Neural crest cell (in vitro differentiated cells): ENCODE data around the gene SLC14A1. TPM values are rescaled to one million over a fixed set of nuclear protein-coding genes. Genes with fewer than 3 reads are reported as not detected.
A peak's percentile ranks its signal among the peaks of the same experiment; 100 is the strongest.

Experiments
- DNase-seq: peaks from one replicate; pipeline ENCODE4 v3.0.0; 2021; ENCODE audit warnings: low read depth, mixed read lengths, low spot score
- H3K27ac Mint-ChIP-seq: one replicate; pipeline ENCODE4 v1.8.0; 2021; ENCODE audit warnings: mild to moderate bottlenecking, mixed read lengths; ENCODE audit not compliant: unreplicated experiment
- H3K27me3 Mint-ChIP-seq: 2 replicates; pipeline ENCODE4 v1.8.0; 2021; ENCODE audit warnings: low read depth, mild to moderate bottlenecking, mixed read lengths
- H3K36me3 Mint-ChIP-seq: 2 replicates; pipeline ENCODE4 v1.8.0; 2021; ENCODE audit warnings: low read depth, mild to moderate bottlenecking, mixed read lengths
- H3K4me1 Mint-ChIP-seq: 2 replicates; pipeline ENCODE4 v1.8.0; 2021; ENCODE audit warnings: mixed read lengths
- H3K4me3 Mint-ChIP-seq: one replicate; pipeline ENCODE4 v1.8.0; 2021; ENCODE audit warnings: mild to moderate bottlenecking, mixed read lengths
- H3K9me3 Mint-ChIP-seq: 2 replicates; pipeline ENCODE4 v1.8.0; 2021; ENCODE audit warnings: mixed read lengths
- CTCF ChIP-seq: fragments of 200-600 bp; sonication (generic); conservative IDR thresholded peaks from 2 replicates; pipeline ENCODE4 v1.5.0; 2021; ENCODE audit warnings: antibody characterized with exemption, mild to moderate bottlenecking
- total RNA-seq: library from RNA; stranded (reverse); gene quantifications from 2 replicates; pipeline ENCODE4 v1.2.1, GENCODE V29; 2021

Gene SLC14A1
- total RNA-seq, 1 donor from 2014 or later = not detected

GRCh38 chr18:45728336-45729010 lies 4.5 kb downstream of the SLC14A1 start:
- Mint-ChIP-seq H3K9me3 (no peaks in the 10 kb centered on the region), H3K27me3 (peaks cover 5% of the 10 kb centered on the region), H3K4me1 (peaks cover 7% of the 10 kb centered on the region), H3K4me3 (no peak overlapping the region), H3K36me3 (no peaks in the 10 kb centered on the region), H3K27ac (no peak overlapping the region)
- no peak for DNase-seq
- no peak for TF ChIP-seq CTCF

DNA sequence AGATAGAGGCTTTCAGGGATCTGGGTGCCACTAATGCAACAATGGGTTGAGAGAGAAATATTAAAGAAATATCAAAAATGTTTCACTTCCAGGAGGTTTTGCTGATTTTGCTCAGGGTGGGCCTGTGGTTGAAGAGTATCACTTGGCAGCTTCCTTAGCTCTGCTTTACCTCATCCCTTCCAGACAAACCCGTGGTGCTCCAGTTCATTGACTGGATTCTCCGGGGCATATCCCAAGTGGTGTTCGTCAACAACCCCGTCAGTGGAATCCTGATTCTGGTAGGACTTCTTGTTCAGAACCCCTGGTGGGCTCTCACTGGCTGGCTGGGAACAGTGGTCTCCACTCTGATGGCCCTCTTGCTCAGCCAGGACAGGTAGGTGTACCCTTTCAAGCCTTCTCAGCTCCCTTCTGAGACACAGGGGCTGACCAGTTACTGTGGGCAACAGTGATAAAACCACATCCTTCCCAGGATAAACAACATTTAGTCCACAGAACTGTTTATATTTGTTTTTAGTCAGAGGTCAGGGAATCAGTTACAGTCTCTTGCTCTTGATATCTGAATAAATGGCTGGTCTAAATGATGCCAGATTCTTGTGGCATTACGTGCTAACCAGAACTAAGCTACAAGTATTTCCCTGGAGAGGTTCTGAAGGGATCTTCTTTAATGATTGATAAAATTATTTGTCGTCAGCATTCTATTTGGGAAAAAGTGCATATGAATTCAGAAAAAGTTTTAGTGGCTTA lies 7.0 kb downstream of the SLC14A1 start:
- Mint-ChIP-seq H3K36me3 (no peaks in the 10 kb centered on the region), H3K27ac (peak overlapping the region; percentile 16)
- DNase-seq = no peak

DNA sequence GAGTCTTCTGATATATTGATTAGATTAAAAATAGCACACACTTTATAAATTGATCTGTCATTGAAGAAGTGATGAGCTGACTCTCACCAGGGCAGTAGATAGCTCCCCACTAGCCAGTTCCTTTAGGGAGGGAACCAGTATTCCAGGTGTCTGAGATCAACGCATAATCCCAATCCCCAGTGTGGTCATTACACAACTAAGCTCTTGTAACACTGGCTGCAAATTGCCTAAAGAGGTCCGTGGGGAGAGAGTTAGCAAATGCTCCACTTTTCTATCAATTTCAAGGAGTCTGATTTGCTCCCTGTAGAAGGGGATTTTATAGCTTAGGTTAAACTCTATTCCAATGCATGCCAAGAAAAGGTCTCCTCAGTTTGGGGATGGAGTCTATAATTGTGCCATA lies 7.7 kb downstream of the SLC14A1 start:
- Mint-ChIP-seq H3K4me1 (no peaks in the 10 kb centered on the region), H3K27ac (no peak overlapping the region), H3K4me3 (no peak overlapping the region), H3K27me3 (no peaks in the 10 kb centered on the region), H3K36me3 (no peaks in the 10 kb centered on the region), H3K9me3 (no peaks in the 10 kb centered on the region)
- DNase-seq = no peak
- no peak for TF ChIP-seq CTCF

More for the DNA sequence above, 7.0 kb downstream of the SLC14A1 start:
- Mint-ChIP-seq H3K4me3 (no peak overlapping the region), H3K27me3 (no peaks in the 10 kb centered on the region), H3K9me3 (no peaks in the 10 kb centered on the region), H3K4me1 (no peaks in the 10 kb centered on the region)
- TF ChIP-seq CTCF = no peak

DNA sequence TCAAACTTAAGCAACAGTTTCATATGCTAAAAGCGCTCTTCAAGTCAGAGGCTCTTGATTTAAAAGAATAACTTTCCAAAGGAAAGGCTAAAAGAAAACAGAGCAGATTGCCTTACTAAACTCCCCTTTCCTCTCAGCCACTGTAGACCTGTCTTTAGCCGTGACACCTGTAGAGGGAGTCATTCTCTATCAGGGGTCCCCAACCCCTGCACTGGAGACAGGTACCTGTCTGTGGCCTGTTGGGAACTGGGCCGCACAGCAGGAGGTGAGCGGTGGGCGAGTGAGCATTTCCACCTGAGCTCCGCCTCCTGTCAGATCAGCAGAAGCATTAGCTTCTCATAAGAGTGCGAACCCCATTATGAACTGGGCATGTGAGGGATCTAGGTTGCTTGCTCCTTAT lies 9.6 kb downstream of the SLC14A1 start:
- TF ChIP-seq CTCF = no peak
- no peak overlapping the region for H3K4me3 Mint-ChIP-seq
- H3K27ac Mint-ChIP-seq = no peak overlapping the region
- DNase-seq = no peak
- H3K9me3 Mint-ChIP-seq = no peaks in the 10 kb centered on the region
- H3K36me3 Mint-ChIP-seq = no peaks in the 10 kb centered on the region
- H3K27me3 Mint-ChIP-seq = no peaks in the 10 kb centered on the region
- H3K4me1 Mint-ChIP-seq = no peaks in the 10 kb centered on the region

- H3K4me3 Mint-ChIP-seq = no peak overlapping the region
- no peak for DNase-seq
- no peaks in the 10 kb centered on the region for H3K36me3 Mint-ChIP-seq
- H3K27me3 Mint-ChIP-seq = no peaks in the 10 kb centered on the region
- H3K4me1 Mint-ChIP-seq = no peaks in the 10 kb centered on the region
- no peak for TF ChIP-seq CTCF
- no peak overlapping the region for H3K27ac Mint-ChIP-seq
- H3K9me3 Mint-ChIP-seq = no peaks in the 10 kb centered on the region
These were observed 10.5 kb downstream of the SLC14A1 start for GRCh38 chr18:45734505-45734904.
